Right lobe of liver (tissue), 4 donors: ENCODE measurements around the gene RASIP1.

Source experiments
- POLR2A ChIP-seq: fragments of 450-650 bp; IDR thresholded peaks from one replicate; pipeline ENCODE4 v1.6.1; 2017; ENCODE audit warnings: antibody characterized with exemption, mild to moderate bottlenecking
- TF ChIP-seq, protein P1 (sequence below), 4 donors: fragments of 200-600 bp in 3 of 4; fragments of 450-650 bp in 1 of 4; IDR thresholded peaks; one replicate each; pipeline versions ENCODE4 v1.5.1 to v1.8.0; 2016 to 2022; ENCODE audit warnings: antibody characterized with exemption in 4 of 4, mild to moderate bottlenecking in 2 of 4
- donor health status: DM: no; HTN: no; CAD: no.
- donor health status: DM: no; HTN: no; CAD: no.
- donor health status: DM: no; HTN: yes; CAD: no.

- TF ChIP-seq, protein P1, sequence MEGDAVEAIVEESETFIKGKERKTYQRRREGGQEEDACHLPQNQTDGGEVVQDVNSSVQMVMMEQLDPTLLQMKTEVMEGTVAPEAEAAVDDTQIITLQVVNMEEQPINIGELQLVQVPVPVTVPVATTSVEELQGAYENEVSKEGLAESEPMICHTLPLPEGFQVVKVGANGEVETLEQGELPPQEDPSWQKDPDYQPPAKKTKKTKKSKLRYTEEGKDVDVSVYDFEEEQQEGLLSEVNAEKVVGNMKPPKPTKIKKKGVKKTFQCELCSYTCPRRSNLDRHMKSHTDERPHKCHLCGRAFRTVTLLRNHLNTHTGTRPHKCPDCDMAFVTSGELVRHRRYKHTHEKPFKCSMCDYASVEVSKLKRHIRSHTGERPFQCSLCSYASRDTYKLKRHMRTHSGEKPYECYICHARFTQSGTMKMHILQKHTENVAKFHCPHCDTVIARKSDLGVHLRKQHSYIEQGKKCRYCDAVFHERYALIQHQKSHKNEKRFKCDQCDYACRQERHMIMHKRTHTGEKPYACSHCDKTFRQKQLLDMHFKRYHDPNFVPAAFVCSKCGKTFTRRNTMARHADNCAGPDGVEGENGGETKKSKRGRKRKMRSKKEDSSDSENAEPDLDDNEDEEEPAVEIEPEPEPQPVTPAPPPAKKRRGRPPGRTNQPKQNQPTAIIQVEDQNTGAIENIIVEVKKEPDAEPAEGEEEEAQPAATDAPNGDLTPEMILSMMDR (IDR thresholded peaks at IDR 0.05): no peak
- TF ChIP-seq POLR2A: no peak
Observed at GRCh38 chr19:48678201-48678600, 62.2 kb downstream of the RASIP1 start.
